H1 (cell line): ENCODE data around the gene NR3C2. TPM values are rescaled to one million over a fixed set of nuclear protein-coding genes. Genes with fewer than 3 reads are reported as not detected.

Source experiments
- CTCF ChIA-PET: fragments of 300-600 bp; sonication (Branson Sonifier 250); formaldehyde crosslinking; loops from one replicate; lab custom pipeline; 2021; ENCODE audit not compliant: partially characterized antibody; lab: Charles Lee
- POLR2A ChIA-PET: fragments of 300-600 bp; sonication (Branson Sonifier 250); formaldehyde crosslinking; loops from one replicate; lab custom pipeline; 2021; ENCODE audit warnings: inconsistent platforms; ENCODE audit not compliant: partially characterized antibody; lab: Charles Lee
- DNase-seq, 2 experiments: peaks; one replicate each; pipeline versions ENCODE4 v3.0.0 to v3.0.0-alpha.2; 2010 to 2022; ENCODE audit warnings: low spot score in 2 of 2, low read depth in 1 of 2, mixed read lengths in 1 of 2
- FAIRE-seq: peaks from 2 replicates; lab custom pipeline; 2011; peaks lifted over from hg19 to GRCh38; lab: Jason Lieb, UNC
- H2AFZ ChIP-seq: 2 replicates; pipeline ENCODE4 v1.8.1; 2012; ENCODE audit warnings: low read length, inconsistent platforms
- H2AK5ac ChIP-seq: 2 replicates; pipeline ENCODE4 v1.6.1; 2013; ENCODE audit warnings: low read depth, low read length
- H2BK120ac ChIP-seq: replicated peaks from 2 replicates; pipeline ENCODE3; 2013; ENCODE audit warnings: low read depth, low read length, inconsistent platforms
- H2BK12ac ChIP-seq: 2 replicates; pipeline ENCODE4 v1.6.1; 2013; ENCODE audit warnings: low read depth, low read length
- H2BK15ac ChIP-seq: 2 replicates; pipeline ENCODE4 v1.6.1; 2013; ENCODE audit warnings: low read length
- H2BK20ac ChIP-seq: 2 replicates; pipeline ENCODE4 v1.6.1; 2013; ENCODE audit warnings: low read length
- H2BK5ac ChIP-seq: 2 replicates; pipeline ENCODE4 v1.6.1; 2013; ENCODE audit warnings: low read depth, low read length
- H3K14ac ChIP-seq: 2 replicates; pipeline ENCODE4 v1.6.1; 2013; ENCODE audit warnings: inconsistent platforms; ENCODE audit not compliant: insufficient read length
- H3K18ac ChIP-seq: 2 replicates; pipeline ENCODE4 v1.6.1; 2013; ENCODE audit warnings: low read length; ENCODE audit errors: extremely low read depth
- H3K23ac ChIP-seq: 2 replicates; pipeline ENCODE4 v1.6.1; 2013; ENCODE audit warnings: inconsistent platforms; ENCODE audit not compliant: insufficient read length
- H3K23me2 ChIP-seq: 2 replicates; pipeline ENCODE4 v1.6.1; 2013; ENCODE audit warnings: low read depth, low read length
- H3K27ac ChIP-seq: 2 replicates; pipeline ENCODE4 v1.6.1; 2011; ENCODE audit warnings: low read depth, low read length, inconsistent platforms
- H3K27me3 ChIP-seq, 4 experiments: replicated peaks in 1 of 4; 1 replicate in 1 of 4; 2 replicates in 3 of 4; pipeline versions ENCODE4 v1.6.1 to v1.8.1; 2011 to 2013; ENCODE audit warnings: low read length in 3 of 4, mild to moderate bottlenecking in 3 of 4, inconsistent platforms in 2 of 4, mixed read lengths in 2 of 4, moderate library complexity in 1 of 4; ENCODE audit not compliant: control insufficient read depth in 3 of 4, insufficient read depth in 3 of 4; ENCODE audit errors: extremely low read depth in 1 of 4
- H3K36me3 ChIP-seq, 4 experiments: 2 replicates each; pipeline versions ENCODE4 v1.6.1 to v1.8.1; 2011 to 2013; ENCODE audit warnings: mild to moderate bottlenecking in 4 of 4, low read length in 3 of 4, moderate library complexity in 2 of 4, control low read depth in 1 of 4, inconsistent platforms in 1 of 4; ENCODE audit not compliant: insufficient read depth in 4 of 4, control insufficient read depth in 2 of 4
- H3K4ac ChIP-seq: replicated peaks from 2 replicates; pipeline ENCODE3; 2013; ENCODE audit warnings: low read length, low read depth, mixed read lengths, inconsistent platforms; ENCODE audit not compliant: insufficient read length
- H3K4me1 ChIP-seq, 4 experiments: replicated peaks in 1 of 4; 1 replicate in 1 of 4; 2 replicates in 3 of 4; pipeline versions ENCODE4 v1.6.1 to v1.8.1; 2011 to 2013; ENCODE audit warnings: low read length in 3 of 4, inconsistent platforms in 2 of 4, mixed read lengths in 1 of 4; ENCODE audit not compliant: insufficient read depth in 4 of 4, control insufficient read depth in 3 of 4
- H3K4me2 ChIP-seq, 2 experiments: 2 replicates each; pipeline versions ENCODE4 v1.6.1 to v1.8.1; 2011 to 2013; ENCODE audit warnings: low read depth in 2 of 2, low read length in 2 of 2, control low read depth in 1 of 2, inconsistent platforms in 1 of 2, mild to moderate bottlenecking in 1 of 2; ENCODE audit not compliant: insufficient read depth in 1 of 2
- H3K4me3 ChIP-seq, 4 experiments: fragments of 200-600, 300-600 bp in 1 of 4; sonication (generic), shearing (Covaris generic), sonication (Bioruptor Twin) in 1 of 4; 2 replicates each; pipeline versions ENCODE4 v1.5.1 to v1.8.1; 2011 to 2016; ENCODE audit warnings: low read length in 4 of 4, low read depth in 3 of 4, control low read depth in 2 of 4, inconsistent platforms in 2 of 4, mild to moderate bottlenecking in 2 of 4, mixed read lengths in 1 of 4, moderate library complexity in 1 of 4; ENCODE audit not compliant: insufficient read depth in 2 of 4; ENCODE audit errors: extremely low read depth in 1 of 4
- H3K56ac ChIP-seq: replicated peaks from 2 replicates; pipeline ENCODE3; 2013; ENCODE audit warnings: low read depth, mild to moderate bottlenecking, mixed read lengths, low read length, inconsistent platforms; ENCODE audit not compliant: insufficient read length
- H3K79me1 ChIP-seq: 2 replicates; pipeline ENCODE4 v1.6.1; 2013; ENCODE audit warnings: low read depth, low read length, control low read depth
- H3K79me2 ChIP-seq, 2 experiments: 2 replicates each; pipeline versions ENCODE4 v1.6.1 to v1.8.1; 2012 to 2013; ENCODE audit warnings: low read length in 2 of 2, mild to moderate bottlenecking in 2 of 2, inconsistent platforms in 1 of 2; ENCODE audit not compliant: insufficient read depth in 2 of 2, control insufficient read depth in 1 of 2
- H3K9ac ChIP-seq, 4 experiments: replicated peaks in 1 of 4; 1 replicate in 1 of 4; 2 replicates in 3 of 4; pipeline versions ENCODE4 v1.6.1 to v1.8.1; 2011 to 2013; ENCODE audit warnings: low read depth in 3 of 4, low read length in 3 of 4, control low read depth in 2 of 4, mild to moderate bottlenecking in 2 of 4, moderate library complexity in 2 of 4, inconsistent platforms in 1 of 4; ENCODE audit errors: extremely low read depth in 1 of 4
- H3K9me3 ChIP-seq, 2 experiments: 2 replicates each; pipeline versions ENCODE4 v1.6.1 to v1.8.1; 2012 to 2013; ENCODE audit warnings: mild to moderate bottlenecking in 2 of 2, moderate library complexity in 2 of 2, control low read depth in 1 of 2, inconsistent platforms in 1 of 2, low read depth in 1 of 2, low read length in 1 of 2, mixed read lengths in 1 of 2; ENCODE audit not compliant: insufficient read depth in 2 of 2
- H4K20me1 ChIP-seq, 2 experiments: replicated peaks in 1 of 2; 2 replicates each; pipeline versions ENCODE3 to v1.8.1; 2011 to 2013; ENCODE audit warnings: inconsistent platforms in 2 of 2, low read length in 2 of 2, mild to moderate bottlenecking in 1 of 2; ENCODE audit not compliant: insufficient read depth in 2 of 2, control insufficient read depth in 1 of 2
- H4K5ac ChIP-seq: 2 replicates; pipeline ENCODE4 v1.6.1; 2013; ENCODE audit warnings: low read length, low read depth, mixed read lengths, inconsistent platforms; ENCODE audit not compliant: insufficient read length
- H4K8ac ChIP-seq: 2 replicates; pipeline ENCODE4 v1.8.0; 2013; ENCODE audit warnings: mild to moderate bottlenecking, moderate library complexity, low read length, inconsistent platforms; ENCODE audit not compliant: insufficient read depth; ENCODE audit errors: extremely low read depth
- H4K91ac ChIP-seq: replicated peaks from 2 replicates; pipeline ENCODE3; 2013; ENCODE audit warnings: low read length, mixed read lengths, inconsistent platforms; ENCODE audit not compliant: insufficient read length
- EZH2 ChIP-seq: fragments of 200-600 bp; sonication (generic); IDR thresholded peaks from 2 replicates; pipeline ENCODE4 v1.7.1; 2012; ENCODE audit warnings: low read depth, mild to moderate bottlenecking, moderate library complexity, low read length, inconsistent platforms; ENCODE audit not compliant: severe bottlenecking
- HDAC2 ChIP-seq, 2 experiments: fragments of 300-600 bp in 1 of 2; sonication (generic) in 1 of 2; IDR thresholded peaks; 2 replicates each; pipeline ENCODE4 v1.6.1; 2011 to 2012; ENCODE audit warnings: low read depth in 2 of 2, low read length in 2 of 2, mild to moderate bottlenecking in 2 of 2, moderate library complexity in 2 of 2, borderline replicate concordance in 1 of 2, inconsistent platforms in 1 of 2
- HDAC6 ChIP-seq: IDR thresholded peaks from one replicate; pipeline ENCODE4 v1.7.1; 2012; ENCODE audit warnings: low read depth, mild to moderate bottlenecking, inconsistent platforms, low read length, moderate library complexity
- JUN ChIP-seq: IDR thresholded peaks from 2 replicates; pipeline ENCODE4 v1.6.1; 2011; ENCODE audit warnings: low read depth, mild to moderate bottlenecking, improper control_type of control experiment, low read length
- KDM5A ChIP-seq: fragments of 200-600 bp; IDR thresholded peaks from 2 replicates; pipeline ENCODE4 v1.7.1; 2012; ENCODE audit warnings: mild to moderate bottlenecking, low read length, inconsistent platforms, mixed read lengths
- PHF8 ChIP-seq: fragments of 200-600 bp; sonication (generic); conservative IDR thresholded peaks from 2 replicates; pipeline ENCODE4 v1.7.1; 2012; ENCODE audit warnings: low read depth, mild to moderate bottlenecking, inconsistent platforms, low read length, moderate library complexity
- SRF ChIP-seq: IDR thresholded peaks from 2 replicates; pipeline ENCODE4 v1.6.1; 2011; ENCODE audit warnings: mild to moderate bottlenecking, low read depth, low read length, moderate library complexity
- TBP ChIP-seq: IDR thresholded peaks from 2 replicates; pipeline ENCODE4 v1.6.1; 2011; ENCODE audit warnings: low read depth, low read length, improper control_type of control experiment
- TCF12 ChIP-seq: IDR thresholded peaks from 2 replicates; pipeline ENCODE4 v1.6.1; 2011; ENCODE audit warnings: low read depth, mild to moderate bottlenecking, low read length
- WGBS, 2 experiments: shearing (Covaris generic) in 1 of 2; methylation state at CpG; one replicate each; pipeline versions ENCODE4 v1.1.6 to v1.1.7; 2013 to 2015; ENCODE audit warnings: low lambda C conversion rate in 2 of 2, mixed read lengths in 2 of 2, inconsistent platforms in 1 of 2, low coverage in 1 of 2, missing lambda C conversion rate in 1 of 2; ENCODE audit not compliant: insufficient replicate concordance in 2 of 2, insufficient coverage in 1 of 2, insufficient read length in 1 of 2; ENCODE audit errors: extremely low coverage in 1 of 2, missing lambda C conversion rate in 1 of 2; 5-methylcytosine and 5-hydroxymethylcytosine counted together
- polyA plus RNA-seq, 7 experiments: library from polyadenylated mRNA; depleted of rRNA in 3 of 7; stranded (reverse) in 5 of 7; unstranded in 2 of 7; fragments of >200 nt in 5 of 7; fragments of 200-250 nt in 2 of 7; gene quantifications; 1 replicate in 5 of 7; 2 replicates in 1 of 7; 4 replicates in 1 of 7; pipeline versions ENCODE4 v1.2.1 to v1.2.3, GENCODE V29; 2011 to 2013; ENCODE audit warnings: missing spikeins in 2 of 7, mixed read lengths in 2 of 7
- total RNA-seq: library from RNA; stranded (reverse); fragmentation: NEBNext Ultra II Directional; extraction: Animal tissue kit (Norgen Biotek cat#: 25700); gene quantifications from 2 replicates; pipeline ENCODE4 v1.2.1, GENCODE V29; 2021
- TF ChIP-seq, protein P1 (sequence below): IDR thresholded peaks from 2 replicates; pipeline ENCODE4 v1.6.1; 2012; ENCODE audit warnings: inconsistent platforms
- TF ChIP-seq, protein P2 (sequence below): IDR thresholded peaks from 2 replicates; pipeline ENCODE4 v1.6.1; 2012; ENCODE audit warnings: low read length, inconsistent platforms

The NR3C2 gene
- total and polyA plus RNA-seq, 2 of the 8 experiments (the other 6 are each of a cell fraction or from before 2014, with no cell fraction given): 0.80 to 3.9 TPM

DNA sequence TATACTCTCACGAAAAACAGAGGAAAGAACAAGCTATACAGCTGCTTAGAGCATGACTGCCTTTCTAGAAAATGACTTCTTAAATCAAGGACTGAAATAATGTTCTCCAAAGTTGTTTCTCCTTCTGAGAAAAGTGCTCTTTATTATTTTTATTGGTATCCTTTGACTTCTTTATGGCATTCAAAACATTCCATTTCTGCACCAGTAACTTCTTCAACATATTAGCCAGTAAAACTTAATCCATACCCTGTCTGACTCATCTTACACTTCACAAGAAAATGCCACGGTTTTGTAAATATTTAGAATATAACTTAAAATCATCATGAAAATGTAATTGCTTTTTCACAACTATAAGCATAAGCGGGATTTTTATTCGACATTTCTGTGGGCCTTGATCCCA lies 180.4 kb downstream of the NR3C2 start:
- CTCF ChIA-PET: interaction anchor here (0.7 kb wide), 1 partner anchor 65 kb away, joined by 3 read pairs; no protein-coding TSS in a partner anchor
- POLR2A ChIA-PET: no interaction called here
- TF ChIP-seq KDM5A (no peak), JUN (no peak), EZH2 (no peak), SRF (no peak), HDAC6 (no peak), HDAC2 (IDR thresholded peaks at IDR 0.05; ENCODE audit: borderline replicate concordance in 1 of 2, low read depth in 2 of 2, low read length in 2 of 2) (no peak), PHF8 (no peak), TBP (no peak), TCF12 (no peak)
- TF ChIP-seq, protein P1, sequence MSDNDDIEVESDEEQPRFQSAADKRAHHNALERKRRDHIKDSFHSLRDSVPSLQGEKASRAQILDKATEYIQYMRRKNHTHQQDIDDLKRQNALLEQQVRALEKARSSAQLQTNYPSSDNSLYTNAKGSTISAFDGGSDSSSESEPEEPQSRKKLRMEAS: no peak
- TF ChIP-seq, protein P2, sequence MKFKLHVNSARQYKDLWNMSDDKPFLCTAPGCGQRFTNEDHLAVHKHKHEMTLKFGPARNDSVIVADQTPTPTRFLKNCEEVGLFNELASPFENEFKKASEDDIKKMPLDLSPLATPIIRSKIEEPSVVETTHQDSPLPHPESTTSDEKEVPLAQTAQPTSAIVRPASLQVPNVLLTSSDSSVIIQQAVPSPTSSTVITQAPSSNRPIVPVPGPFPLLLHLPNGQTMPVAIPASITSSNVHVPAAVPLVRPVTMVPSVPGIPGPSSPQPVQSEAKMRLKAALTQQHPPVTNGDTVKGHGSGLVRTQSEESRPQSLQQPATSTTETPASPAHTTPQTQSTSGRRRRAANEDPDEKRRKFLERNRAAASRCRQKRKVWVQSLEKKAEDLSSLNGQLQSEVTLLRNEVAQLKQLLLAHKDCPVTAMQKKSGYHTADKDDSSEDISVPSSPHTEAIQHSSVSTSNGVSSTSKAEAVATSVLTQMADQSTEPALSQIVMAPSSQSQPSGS: no peak

More for the DNA sequence above, 180.4 kb downstream of the NR3C2 start:
- Histone ChIP-seq H2BK12ac (no peak overlapping the region), H2BK15ac (no peak overlapping the region), H2BK5ac (no peak overlapping the region), H3K79me1 (no peaks in the 10 kb centered on the region), H3K14ac (no peak overlapping the region), H2BK120ac (no peak overlapping the region), H3K4me3 (no peak overlapping the region), H3K18ac (no peak overlapping the region), H2BK20ac (no peak overlapping the region), H4K20me1 (no peaks in the 10 kb centered on the region), H3K4ac (no peak overlapping the region), H2AFZ (no peak overlapping the region), H3K27me3 (no peaks in the 10 kb centered on the region), H3K27ac (no peak overlapping the region), H3K36me3 (no peaks in the 10 kb centered on the region), H4K5ac (no peak overlapping the region), H3K23me2 (no peaks in the 10 kb centered on the region), H2AK5ac (no peak overlapping the region), H4K91ac (no peak overlapping the region), H3K9ac (no peak overlapping the region), H3K4me1 (no peaks in the 10 kb centered on the region), H3K9me3 (no peaks in the 10 kb centered on the region), H3K79me2 (no peaks in the 10 kb centered on the region), H3K4me2 (no peak overlapping the region), H3K23ac (no peak overlapping the region), H3K56ac (no peak overlapping the region), H4K8ac (no peak overlapping the region)
- FAIRE-seq: no peak
- no peak for DNase-seq
- WGBS, 2 experiments: 91% methylated on average over 4 of the region's 4 CpGs; no CpG with 5 or more reads in 1 of the 2 experiments
